Fibroblast of peridontal ligament (primary cell): Measurements from ENCODE around the gene TNFRSF11A.

Experiments
- DNase-seq: peaks from one replicate; pipeline ENCODE4 v3.0.0-alpha.2; 2010; ENCODE audit errors: extremely low read depth

TNFRSF11A gene

DNA sequence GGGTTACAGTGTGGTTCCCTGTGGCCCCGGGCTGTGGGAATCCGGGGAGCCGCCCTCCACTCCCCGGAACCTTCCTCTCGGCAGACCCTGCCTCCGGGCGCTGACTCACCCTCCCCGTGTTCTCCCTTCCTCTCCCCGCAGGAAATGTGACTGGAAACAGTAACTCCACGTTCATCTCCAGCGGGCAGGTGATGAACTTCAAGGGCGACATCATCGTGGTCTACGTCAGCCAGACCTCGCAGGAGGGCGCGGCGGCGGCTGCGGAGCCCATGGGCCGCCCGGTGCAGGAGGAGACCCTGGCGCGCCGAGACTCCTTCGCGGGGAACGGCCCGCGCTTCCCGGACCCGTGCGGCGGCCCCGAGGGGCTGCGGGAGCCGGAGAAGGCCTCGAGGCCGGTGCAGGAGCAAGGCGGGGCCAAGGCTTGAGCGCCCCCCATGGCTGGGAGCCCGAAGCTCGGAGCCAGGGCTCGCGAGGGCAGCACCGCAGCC, 59.5 kb downstream of the TNFRSF11A start:
- no peak for DNase-seq

DNA sequence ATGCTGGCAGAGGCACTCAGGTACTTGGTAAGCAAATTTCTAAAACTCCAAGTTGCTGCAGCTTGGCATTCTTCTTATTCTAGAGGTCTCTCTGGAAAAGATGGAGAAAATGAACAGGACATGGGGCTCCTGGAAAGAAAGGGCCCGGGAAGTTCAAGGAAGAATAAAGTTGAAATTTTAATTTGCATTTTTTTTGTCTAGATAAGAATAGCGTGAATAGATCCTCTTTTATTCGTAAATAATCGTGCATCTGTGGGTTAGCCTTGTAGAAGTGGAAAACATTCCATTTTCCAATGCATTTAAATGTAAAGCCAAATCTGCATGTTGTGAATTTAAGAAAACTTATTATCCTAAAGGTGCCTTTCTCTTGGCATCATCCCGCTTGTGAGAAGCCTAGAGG, 61.0 kb downstream of the TNFRSF11A start:
- DNase-seq, result no peak

DNA sequence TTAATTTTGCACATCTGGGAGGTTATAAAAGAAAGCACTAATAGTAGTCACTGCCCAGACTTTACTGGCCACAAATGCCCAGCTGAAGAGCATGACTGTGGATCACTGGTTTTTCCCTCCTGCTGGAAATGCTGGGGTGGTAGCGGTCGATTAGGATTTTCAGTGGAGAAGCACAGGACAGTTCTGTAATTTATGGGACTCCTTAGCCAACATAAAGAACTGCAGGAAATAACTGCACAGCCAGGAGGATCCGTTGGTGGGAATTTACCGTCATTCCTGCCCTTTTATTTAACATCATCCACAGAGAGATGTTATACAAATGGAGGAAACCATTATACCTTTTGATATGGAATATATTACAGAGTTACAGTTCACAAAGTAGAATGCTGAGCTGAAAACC, 61.5 kb downstream of the TNFRSF11A start:
- DNase-seq, result no peak

DNA sequence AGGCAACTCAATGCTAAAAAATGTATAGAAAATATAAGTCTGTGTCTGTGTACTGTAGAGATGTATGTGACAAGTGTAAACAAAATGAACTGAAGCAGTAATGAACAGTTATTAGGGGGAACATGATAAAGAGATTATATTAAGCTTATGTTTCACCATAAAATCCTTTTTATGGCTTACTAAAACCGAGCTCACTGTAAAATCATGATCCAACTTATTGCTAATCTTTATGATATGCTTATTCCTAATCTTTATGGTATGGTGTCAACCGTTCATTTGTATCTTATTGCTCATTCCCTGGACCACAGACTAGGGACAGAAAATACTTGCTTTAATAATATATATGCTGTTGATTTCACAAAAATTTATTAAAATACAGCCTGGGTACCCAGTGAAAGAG, 62.1 kb downstream of the TNFRSF11A start:
- DNase-seq, result no peak

DNA sequence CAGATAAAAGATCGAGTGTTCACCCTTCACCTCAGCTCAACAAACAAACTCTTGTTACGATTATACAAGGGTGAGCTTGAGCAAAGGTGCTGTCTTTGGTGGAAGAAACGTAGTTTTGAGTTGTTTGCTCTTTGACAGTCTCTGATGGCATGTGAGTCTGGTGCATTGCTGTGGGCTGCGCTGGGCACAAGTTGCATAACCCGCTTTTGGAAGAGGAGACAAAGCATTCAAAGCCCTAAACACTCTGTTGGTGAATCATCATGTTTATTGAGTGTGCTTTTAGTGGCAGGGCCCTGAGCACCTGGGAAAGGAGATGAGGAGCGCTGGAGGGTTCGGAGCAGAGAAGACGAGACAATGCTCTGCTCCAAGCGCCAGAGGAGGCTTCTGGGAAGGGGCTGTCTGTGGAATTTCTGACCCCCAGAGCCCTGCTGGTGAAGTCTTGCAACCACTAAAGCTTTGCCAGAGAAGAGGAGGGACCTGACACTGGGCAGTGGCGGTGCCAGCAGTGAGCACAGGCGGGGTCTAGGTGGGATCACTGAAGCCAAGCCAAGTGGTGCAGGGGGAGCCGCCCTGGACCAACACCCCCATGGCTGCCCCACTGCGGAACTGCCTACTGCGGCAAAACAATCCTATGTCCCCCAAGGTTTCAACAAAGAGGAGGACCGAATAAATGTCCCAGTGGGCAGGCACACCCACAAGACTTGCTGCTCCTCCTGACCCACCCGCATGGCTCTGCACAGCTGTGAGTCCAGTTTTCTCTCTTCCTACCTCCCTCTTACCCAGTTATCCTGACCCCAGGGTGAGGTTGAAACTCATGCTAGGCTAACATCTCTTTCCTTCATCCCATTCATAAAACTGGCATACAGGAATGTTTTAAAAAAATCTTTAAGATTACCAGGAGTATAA, 64.0 kb downstream of the TNFRSF11A start:
- no peak for DNase-seq

DNA sequence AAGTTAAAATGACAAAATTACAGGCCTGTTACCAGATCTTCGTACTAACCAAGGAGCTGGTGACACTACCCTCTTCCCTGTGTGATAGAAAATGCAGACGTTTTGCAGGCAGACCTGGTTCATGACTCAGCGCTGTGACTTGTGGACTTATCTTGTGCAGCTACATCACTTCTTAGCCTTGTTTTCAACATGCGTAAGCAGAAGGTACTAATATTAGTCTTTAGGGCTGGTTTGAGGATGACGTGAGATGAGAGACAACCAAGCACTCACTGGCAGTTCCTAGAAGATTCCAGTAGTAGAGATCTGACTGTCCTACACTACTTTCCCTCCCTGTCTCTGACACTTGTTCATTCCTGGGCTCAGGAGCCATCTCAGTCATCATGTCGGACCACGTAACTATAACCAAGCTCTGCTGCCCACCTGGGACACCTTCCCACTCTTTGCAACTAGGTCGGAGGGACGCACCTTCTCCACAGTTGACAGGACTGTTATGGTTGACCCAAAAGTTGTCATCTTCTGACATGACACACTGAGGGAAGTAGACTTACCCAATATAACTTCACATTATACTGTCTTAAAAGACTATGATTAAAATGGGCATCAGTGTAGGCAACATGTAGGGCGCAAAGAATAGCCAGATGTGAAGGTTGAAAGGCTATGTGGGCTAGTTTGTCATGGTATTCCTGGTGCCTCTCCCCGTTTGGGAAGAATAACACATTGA, 64.8 kb downstream of the TNFRSF11A start:
- DNase-seq, result no peak

DNA sequence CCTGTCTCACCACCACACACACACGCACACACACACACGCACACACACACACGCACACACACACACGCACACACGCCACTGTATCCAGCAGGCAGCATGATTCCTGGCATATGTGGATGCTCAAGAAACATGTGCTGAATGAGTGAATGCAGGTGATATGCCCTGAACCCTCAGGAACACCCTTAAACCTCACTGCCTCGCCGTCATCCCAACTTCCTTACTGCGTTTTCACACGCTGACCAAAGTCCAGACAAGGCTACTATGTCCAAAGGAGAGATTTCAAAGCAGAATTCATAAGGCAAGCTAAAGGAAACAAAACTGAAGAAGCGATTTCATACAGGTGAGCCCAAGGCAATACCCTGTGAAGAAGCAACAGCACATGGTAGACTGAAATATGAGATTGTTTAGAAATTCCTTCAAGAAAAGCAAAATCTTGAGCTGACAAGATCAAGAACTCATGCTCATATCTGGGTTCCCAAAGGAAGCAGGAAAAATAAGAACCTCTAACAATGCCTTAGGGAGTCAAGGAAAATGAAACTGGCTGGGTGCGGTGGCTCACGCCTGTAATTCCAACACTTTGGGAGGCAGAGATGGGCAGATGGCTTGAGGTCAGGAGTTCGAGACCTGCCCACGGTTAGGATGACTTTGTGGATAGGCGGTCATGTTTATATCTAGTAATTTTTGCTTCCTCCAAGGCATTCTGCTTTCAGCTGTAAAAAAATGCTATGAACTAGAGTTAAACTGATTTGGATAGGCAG, 69.1 kb downstream of the TNFRSF11A start:
- DNase-seq, result no peak

DNA sequence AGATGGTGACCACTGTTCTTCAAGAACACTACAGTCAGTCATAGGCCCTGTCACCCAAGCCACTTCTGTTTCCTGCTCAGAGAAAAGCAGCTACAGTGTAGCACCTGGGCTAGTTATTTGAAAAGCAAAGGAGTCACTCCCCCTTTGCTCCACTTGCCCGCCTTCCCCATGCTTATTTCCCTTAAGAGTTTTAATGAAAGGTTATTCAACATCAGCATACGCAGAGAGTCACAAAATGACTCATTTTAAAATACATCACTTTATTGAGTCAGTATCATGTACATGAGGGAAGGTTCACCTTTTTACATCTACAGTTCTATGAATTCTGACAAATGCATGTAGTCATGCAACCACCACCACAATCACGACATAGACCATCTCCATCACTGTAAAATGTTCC, 71.3 kb downstream of the TNFRSF11A start:
- no peak for DNase-seq

DNA sequence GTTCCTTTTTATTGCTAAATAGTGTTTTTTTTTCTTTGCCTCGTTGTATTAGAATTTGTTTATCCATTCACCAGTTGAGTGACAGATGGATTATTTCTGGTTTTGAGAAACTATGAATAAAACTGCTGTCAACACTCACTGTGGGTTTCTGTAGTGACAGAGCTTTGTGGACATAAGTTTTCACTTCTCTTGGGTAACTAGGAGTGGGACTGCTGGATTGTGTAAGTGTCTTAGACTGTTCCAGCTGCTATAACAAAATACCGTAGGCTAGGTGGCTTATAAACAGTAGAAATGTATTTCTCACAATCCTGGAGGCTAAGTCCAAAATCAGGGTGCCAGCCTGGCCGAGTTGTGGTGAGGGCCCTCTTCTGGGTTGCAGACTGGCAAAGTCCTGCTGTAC, 71.9 kb downstream of the TNFRSF11A start:
- DNase-seq, result no peak

DNA sequence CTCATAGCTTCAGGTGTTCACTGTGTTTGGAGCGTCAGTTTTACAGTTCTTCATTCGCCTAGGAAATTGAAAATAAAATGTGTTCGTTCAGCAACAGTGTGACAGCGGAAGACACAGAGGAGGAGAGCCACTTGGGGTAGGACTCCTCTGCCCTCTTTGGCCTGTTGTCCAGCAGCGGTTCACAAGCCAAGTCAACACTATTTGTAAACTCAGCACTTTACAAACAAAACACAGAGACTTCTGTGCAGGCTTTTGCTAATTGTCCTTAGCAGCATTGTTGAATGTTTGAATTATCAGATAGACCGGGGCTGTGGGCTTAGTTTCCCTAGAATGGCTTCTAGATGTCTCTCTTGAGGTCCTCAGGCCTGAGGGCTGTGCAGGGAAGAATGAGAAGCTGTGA, 73.2 kb downstream of the TNFRSF11A start:
- DNase-seq, result no peak

DNA sequence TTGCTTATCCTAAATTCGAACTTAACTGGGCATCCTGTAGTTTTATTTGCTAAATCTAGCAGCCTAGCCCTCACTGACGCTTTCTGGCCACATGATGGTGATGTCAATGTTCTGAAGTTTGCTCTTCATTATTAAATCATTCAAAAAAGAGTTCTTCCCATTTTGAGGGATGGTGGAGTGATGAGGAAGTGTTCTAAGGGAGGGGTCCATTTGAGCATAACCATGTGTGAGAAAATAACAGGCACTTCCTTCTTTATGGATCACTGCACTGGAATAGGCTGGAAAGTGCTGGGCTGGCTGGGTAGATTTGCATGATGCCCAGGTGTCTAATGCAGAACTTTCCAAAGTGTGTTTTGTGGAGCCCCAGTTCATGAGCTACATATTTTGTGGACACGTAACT, 74.2 kb downstream of the TNFRSF11A start:
- no peak for DNase-seq

DNA sequence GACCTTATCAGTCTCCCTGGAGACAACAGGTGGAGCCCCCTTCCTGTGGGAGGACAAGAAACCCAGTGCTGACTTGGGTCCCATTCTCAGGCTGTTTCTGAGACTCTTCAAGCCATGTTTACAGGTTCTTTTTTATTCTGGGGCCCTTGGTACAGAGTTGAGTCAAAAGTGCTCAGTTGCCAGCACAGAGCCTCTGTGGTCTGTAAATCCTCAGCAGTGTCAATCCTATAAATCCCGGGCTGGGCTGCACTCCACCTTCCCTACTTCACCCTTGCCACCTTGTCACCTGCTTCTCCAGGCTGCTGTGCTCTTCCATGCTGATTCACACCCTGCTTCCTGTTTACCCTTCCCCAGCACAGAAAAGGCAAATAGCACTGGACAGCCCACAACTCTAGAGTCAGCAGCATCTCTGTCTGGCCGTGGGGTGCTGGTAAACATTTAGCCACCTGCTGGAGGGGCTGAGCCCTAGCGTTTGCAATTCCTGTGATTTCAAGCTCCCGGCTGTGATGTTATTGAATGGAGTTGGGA, 74.7 kb downstream of the TNFRSF11A start:
- DNase-seq, result no peak

DNA sequence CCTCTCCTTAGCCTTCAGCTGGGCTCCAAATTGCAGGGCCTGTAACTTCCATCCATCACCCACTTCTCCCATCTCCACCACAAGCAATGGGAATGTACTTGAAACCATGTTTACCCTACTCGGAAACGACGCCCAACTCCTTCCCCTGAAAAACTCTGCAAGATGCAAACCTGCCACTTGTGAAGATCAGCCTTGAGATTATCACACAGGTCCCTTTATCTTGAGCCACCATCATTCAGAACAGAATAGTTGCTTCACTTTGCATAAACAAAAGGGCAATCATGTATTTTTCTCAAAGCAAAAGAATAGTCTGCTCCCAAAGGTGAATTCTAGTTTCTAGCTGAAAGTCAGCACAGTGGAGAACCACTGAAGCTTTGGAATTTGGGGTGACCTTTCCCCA, 75.8 kb downstream of the TNFRSF11A start:
- no peak for DNase-seq

DNA sequence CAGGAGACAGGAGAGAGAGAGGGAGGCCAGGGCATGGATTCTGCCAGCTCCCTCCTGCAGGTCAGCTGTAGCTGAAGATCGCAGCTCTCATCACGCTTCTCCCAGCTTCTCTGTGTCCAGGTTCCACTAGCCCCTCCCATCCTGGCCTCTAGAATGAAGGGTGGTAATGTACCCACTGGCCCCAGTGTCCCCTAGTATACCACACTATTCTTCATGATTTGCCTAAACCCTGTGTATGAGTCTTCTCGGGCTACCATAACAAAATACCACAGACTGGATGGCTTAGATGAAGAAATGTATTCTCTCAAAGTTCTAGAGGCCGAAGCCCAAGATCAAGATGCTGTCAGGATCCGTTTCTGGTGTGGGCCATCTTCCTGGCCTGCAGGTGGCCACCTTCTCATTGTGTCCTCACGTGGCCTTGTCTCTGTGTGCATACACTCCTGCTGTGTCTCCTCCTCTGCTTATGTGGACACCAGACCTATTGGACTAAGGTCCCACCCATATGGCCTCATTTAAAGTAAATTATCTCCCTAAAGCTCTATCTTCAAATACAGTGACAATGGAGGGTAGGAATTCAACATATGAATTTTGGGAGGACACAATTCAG, 77.3 kb downstream of the TNFRSF11A start:
- no peak for DNase-seq

DNA sequence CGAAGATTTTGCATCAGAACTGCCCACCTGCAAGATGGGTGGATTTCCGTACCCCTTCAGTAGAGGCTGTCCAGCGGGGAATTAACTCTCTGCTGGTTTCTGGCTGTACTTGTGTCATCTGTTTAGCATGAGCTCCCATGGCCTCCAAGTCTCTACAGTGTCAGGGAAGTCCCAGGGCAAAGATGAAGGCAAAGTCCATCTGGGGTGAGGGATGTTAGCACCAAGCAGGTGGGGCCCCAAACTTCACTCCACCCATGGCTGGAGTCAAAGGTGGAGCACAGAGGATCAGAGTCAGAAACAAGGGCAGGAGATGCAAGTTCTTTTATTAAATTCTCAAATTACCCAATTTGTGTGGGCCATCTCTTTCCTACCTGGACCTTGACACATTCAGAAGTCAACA, 78.0 kb downstream of the TNFRSF11A start:
- no peak for DNase-seq

DNA sequence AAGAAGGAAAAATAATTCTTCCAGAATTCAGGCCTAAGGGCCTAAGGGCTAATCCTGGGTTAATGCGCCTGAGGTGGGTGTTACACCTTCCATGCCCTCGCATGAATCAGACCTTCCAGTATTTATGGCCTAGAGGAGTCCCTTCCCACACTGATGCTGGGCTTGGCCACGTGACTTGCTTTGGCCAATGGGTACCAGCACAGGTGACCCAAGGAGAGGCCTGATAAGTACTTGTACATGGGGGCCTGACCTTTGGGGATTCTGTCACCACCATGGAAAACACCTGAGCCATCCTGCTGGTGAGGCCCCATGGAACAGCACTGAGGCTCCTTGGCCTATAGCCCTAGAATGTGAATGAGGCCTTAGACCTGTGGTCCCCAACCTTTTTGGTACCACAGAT, 79.8 kb downstream of the TNFRSF11A start:
- no peak for DNase-seq

DNA sequence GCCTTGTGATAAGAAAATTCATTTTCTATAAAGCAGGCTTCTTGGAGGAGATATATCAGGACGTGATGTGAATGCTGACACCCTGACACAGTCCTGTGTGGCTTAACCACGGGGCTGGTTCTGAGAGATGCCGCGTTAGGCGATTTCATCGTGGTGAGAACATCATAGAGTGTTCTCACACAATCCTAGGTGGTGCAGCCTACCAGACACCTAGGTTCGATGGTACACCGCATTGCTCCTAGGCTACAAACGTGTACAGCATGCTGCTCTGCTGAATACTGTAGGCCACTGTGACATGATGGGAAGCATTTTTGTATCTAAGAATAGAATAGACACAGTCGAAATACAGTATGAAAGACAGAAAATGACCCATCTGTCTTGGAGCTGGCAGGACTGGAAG, 82.5 kb downstream of the TNFRSF11A start:
- no peak for DNase-seq

DNA sequence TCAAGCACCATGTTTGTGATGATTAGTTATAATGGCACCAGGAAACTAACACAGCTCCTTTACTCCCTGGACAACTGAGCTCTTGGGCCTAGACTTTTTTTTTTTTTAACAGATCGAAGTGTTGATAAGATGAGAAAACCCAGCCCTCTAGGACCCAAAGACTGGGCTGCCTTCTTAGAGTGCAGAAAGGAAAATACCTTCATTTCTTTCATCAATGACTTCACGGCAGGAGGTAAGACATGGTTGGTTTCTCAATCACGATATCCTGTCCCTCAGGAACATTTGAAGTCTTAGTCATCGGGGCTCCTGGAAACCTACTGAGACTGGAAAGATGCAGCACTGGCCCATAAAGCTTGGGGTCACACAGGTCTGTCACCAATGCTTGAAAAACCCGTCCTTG, 84.7 kb downstream of the TNFRSF11A start:
- no peak for DNase-seq

DNA sequence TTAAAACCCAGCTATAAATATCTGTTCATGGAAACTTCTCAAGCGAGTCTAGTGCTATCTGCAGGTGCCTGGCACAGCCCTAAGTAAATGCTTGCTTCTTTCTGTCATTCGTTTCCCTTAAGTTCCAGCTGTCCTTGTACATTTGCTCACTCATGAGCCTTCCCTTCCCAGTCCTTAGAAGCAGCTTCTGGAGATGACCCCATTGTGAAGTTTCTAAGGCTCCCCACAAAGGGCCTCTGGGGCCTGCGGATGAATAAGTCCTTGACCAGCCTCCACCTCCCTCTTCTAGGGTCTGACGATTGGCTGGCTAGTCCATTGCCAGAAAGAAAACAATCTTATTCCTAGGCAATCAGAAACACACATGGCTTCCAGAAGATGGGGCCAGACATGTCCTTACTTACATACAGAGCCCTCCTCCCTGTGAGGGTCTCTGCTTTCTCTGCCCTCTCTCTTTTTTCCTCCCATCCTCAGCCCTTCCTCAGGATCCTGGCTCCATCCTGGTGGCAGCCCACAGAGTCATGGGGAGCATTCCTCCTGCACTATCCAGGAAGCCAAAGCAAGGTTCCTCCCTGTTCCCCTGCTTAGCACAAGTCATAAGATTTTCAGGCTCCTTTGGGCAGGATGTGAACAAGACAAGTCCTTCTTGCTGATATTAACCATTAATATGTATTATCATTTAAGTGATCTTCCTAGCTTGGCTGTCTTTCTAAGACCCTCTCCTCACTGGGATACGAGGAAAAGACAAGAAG, 87.3 kb downstream of the TNFRSF11A start:
- DNase-seq, result no peak

DNA sequence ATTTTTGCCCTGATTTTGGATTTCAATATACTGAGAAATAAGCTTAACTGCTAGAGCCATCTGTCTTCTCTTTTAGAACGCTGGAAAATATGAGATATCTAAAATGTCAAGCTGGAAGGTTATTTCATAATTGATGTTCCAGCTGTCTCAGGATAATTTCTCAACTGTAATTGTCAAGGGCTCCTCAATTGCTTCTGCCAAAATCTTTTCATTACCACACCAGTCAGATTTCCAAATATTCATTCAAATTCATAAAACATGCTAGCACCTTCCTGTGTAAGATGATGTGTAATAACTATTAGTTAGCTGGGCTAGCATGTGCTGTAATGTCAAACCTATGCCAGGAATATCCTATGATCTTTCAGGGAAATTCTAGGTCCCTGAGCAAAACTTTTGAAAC, 88.1 kb downstream of the TNFRSF11A start:
- no peak for DNase-seq

DNA sequence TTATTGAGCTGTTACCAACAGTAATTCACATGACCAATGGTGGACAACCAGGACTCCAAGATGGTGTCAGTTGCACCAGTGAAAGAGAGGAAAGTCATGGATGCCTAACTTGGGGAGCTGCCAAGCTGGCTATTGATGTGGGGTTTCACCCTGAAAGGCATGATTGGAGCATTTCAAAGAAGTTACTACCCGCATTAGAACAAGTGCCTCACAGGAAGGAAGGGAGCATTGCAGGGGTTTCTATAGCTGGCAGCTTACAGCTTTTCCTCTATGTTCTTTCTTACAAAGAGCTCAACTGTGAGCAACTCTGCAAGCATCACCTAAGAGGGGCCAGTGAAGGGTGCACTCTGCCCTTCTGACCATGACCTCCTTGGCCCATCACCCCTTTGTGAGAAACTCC, 93.1 kb downstream of the TNFRSF11A start:
- DNase-seq, result no peak
